Nephron progenitor cell (in vitro differentiated cells): ENCODE measurements around the gene TMED7.

Source experiments
- DNase-seq: peaks from one replicate; pipeline ENCODE4 v3.0.0; 2021
- H3K27ac Mint-ChIP-seq: 2 replicates; pipeline ENCODE4 v1.8.0; 2021; ENCODE audit warnings: mild to moderate bottlenecking, moderate library complexity, mixed read lengths
- H3K27me3 Mint-ChIP-seq: 2 replicates; pipeline ENCODE4 v1.8.0; 2021; ENCODE audit warnings: mild to moderate bottlenecking, low read depth, mixed read lengths; ENCODE audit not compliant: poor library complexity
- H3K36me3 Mint-ChIP-seq: 2 replicates; pipeline ENCODE4 v1.8.0; 2021; ENCODE audit warnings: low read depth, mixed read lengths
- H3K4me1 Mint-ChIP-seq: 2 replicates; pipeline ENCODE4 v1.8.0; 2021; ENCODE audit warnings: mixed read lengths
- H3K4me3 Mint-ChIP-seq: 2 replicates; pipeline ENCODE4 v1.8.0; 2021; ENCODE audit warnings: mild to moderate bottlenecking, moderate library complexity, mixed read lengths
- H3K9me3 Mint-ChIP-seq: 2 replicates; pipeline ENCODE4 v1.8.0; 2021; ENCODE audit warnings: mild to moderate bottlenecking, moderate library complexity, mixed read lengths
- CTCF ChIP-seq: fragments of 200-600 bp; sonication (generic); IDR thresholded peaks from 2 replicates; pipeline ENCODE4 v1.5.0; 2021; ENCODE audit warnings: antibody characterized with exemption

TMED7 gene

GRCh38 chr5:115624994-115625393 lies 842 bp downstream of the TMED7 start:
- peaks cover 3% of the 10 kb centered on the region for H3K36me3 Mint-ChIP-seq
- H3K4me1 Mint-ChIP-seq = peaks cover 14% of the 10 kb centered on the region
- TF ChIP-seq CTCF = no peak
- no peaks in the 10 kb centered on the region for H3K27me3 Mint-ChIP-seq
- no peak for DNase-seq
- no peak overlapping the region for H3K27ac Mint-ChIP-seq
- no peak overlapping the region for H3K4me3 Mint-ChIP-seq
- H3K9me3 Mint-ChIP-seq = no peaks in the 10 kb centered on the region

GRCh38 chr5:115623658-115624057 lies 2.2 kb downstream of the TMED7 start:
- H3K4me1 Mint-ChIP-seq = peaks cover 14% of the 10 kb centered on the region
- no peak overlapping the region for H3K27ac Mint-ChIP-seq
- H3K36me3 Mint-ChIP-seq = peaks cover 13% of the 10 kb centered on the region
- no peak overlapping the region for H3K4me3 Mint-ChIP-seq
- no peaks in the 10 kb centered on the region for H3K27me3 Mint-ChIP-seq
- no peak for TF ChIP-seq CTCF
- DNase-seq = no peak
- no peaks in the 10 kb centered on the region for H3K9me3 Mint-ChIP-seq

DNA sequence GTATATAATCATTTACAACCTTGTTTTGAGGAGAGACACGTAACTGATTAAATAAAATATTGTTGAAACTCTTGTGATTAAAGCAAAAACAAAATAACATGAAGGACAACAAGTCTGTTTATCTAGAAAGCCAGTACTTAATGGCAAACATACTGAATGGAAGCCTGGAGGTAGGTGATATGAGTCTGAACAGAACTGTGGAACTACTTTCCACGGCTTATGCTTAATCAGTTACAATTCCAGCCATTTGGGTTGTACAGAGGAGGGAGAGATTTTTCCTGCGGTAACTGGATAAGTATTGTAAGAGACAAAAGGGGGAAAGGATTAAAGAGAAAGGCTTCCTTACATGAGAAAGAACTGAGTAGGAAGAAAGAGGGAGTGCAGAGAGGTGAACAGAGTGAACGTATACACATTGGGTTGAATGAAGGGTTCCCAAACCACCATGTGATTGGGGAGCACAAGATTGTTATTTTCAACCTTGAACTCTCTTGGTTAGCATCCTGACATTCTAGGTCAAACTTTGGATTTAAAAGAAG lies 4.4 kb downstream of the TMED7 start:
- DNase-seq = no peak
- Mint-ChIP-seq H3K36me3 (peaks cover 25% of the 10 kb centered on the region), H3K4me3 (peak overlapping the region; percentile 9), H3K4me1 (peaks cover 9% of the 10 kb centered on the region), H3K27me3 (no peaks in the 10 kb centered on the region), H3K27ac (no peak overlapping the region), H3K9me3 (no peaks in the 10 kb centered on the region)
- TF ChIP-seq CTCF = no peak

GRCh38 chr5:115616892-115617291 lies 8.9 kb downstream of the TMED7 start:
- no peak overlapping the region for H3K27ac Mint-ChIP-seq
- no peaks in the 10 kb centered on the region for H3K27me3 Mint-ChIP-seq
- peaks cover 5% of the 10 kb centered on the region for H3K4me1 Mint-ChIP-seq
- peaks cover 42% of the 10 kb centered on the region for H3K36me3 Mint-ChIP-seq
- no peak for DNase-seq
- no peaks in the 10 kb centered on the region for H3K9me3 Mint-ChIP-seq
- no peak for TF ChIP-seq CTCF
- H3K4me3 Mint-ChIP-seq = no peak overlapping the region

DNA sequence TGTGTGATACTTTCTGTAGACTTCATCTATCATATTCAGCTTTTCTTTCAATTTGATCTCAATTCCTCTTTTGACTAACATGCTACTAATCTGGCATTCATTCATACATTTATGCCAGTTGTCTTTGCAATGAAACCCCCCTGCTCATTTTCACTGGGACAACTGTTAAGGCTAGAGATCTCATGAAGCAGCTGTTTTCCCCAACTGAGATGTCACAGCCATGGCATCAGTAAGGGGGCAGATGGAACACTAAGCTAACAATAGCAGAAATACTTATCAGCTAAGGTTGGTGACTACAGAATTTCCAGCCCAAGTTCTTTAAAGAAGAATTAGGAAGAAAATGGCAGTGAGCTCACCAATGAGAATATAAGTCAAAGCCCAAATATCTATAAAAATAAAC lies 9.4 kb downstream of the TMED7 start:
- TF ChIP-seq CTCF = no peak
- Mint-ChIP-seq H3K4me1 (peaks cover 3% of the 10 kb centered on the region), H3K9me3 (no peaks in the 10 kb centered on the region), H3K27me3 (no peaks in the 10 kb centered on the region), H3K36me3 (peaks cover 42% of the 10 kb centered on the region), H3K4me3 (no peak overlapping the region), H3K27ac (no peak overlapping the region)
- DNase-seq = no peak

DNA sequence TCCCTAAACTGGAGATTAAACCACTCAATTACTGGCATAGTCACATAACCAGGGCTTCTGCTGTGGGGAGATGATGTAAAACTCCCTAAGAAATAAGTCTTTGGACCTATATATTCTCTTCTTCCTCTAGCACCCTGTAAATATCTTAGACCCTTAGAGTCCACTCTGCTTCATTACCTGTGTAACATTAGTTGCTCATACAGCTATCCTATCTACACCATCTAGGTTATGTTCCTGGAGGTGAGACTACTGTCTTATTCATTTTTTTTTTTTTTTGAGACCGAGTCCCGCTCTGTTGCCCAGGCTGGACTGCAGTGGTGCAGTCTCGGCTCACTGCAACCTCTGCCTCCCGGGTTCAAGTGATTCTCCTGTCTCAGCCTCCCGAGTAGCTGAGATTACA lies 14.0 kb downstream of the TMED7 start:
- Mint-ChIP-seq H3K27ac (no peak overlapping the region), H3K9me3 (no peaks in the 10 kb centered on the region), H3K4me3 (no peak overlapping the region), H3K4me1 (no peaks in the 10 kb centered on the region), H3K36me3 (peaks cover 28% of the 10 kb centered on the region), H3K27me3 (no peaks in the 10 kb centered on the region)
- TF ChIP-seq CTCF = no peak
- DNase-seq = no peak
